HepG2 (cell line): ENCODE measurements around the gene ZKSCAN4. TPM values are rescaled to one million over a fixed set of nuclear protein-coding genes. Genes with fewer than 3 reads are reported as not detected.
A peak's percentile ranks its signal among the peaks of the same experiment; 100 is the strongest.

Experiments
- CHCHD3 ChIP-seq: sonication (generic); formaldehyde crosslinking; IDR thresholded peaks from 2 replicates; pipeline ENCODE4 v1.8.0; 2022; ENCODE audit warnings: mild to moderate bottlenecking, missing genetic modification reagents, moderate library complexity
- FOXA1 ChIP-seq, 2 experiments: fragments of 450-650 bp in 1 of 2; sonication (generic) in 1 of 2; formaldehyde crosslinking in 1 of 2; IDR thresholded peaks; 2 replicates each; pipeline versions ENCODE4 v1.4.0 to v1.6.1; 2016 to 2020; ENCODE audit warnings: missing genetic modification reagents in 1 of 2
- NFE2L2 ChIP-seq: fragments of 150-350 bp; IDR thresholded peaks from 2 replicates; pipeline ENCODE4 v1.6.1; 2014; ENCODE audit warnings: low read length
- PTBP1 ChIP-seq: fragments of 200-400 bp; formaldehyde crosslinking; IDR thresholded peaks from 2 replicates; pipeline ENCODE4 v1.6.1; 2018; ENCODE audit warnings: low read length, low read depth; ENCODE audit not compliant: poor library complexity, severe bottlenecking
- SP4 ChIP-seq: sonication (generic); formaldehyde crosslinking; IDR thresholded peaks from 2 replicates; pipeline ENCODE4 v1.8.1; 2023; ENCODE audit warnings: mild to moderate bottlenecking, missing genetic modification reagents
- TCF7 ChIP-seq: sonication (generic); IDR thresholded peaks from 2 replicates; pipeline ENCODE4 v1.6.1; 2016; ENCODE audit warnings: antibody characterized with exemption, low read depth
- ZC3H13 ChIP-seq: sonication (generic); formaldehyde crosslinking; IDR thresholded peaks from 2 replicates; pipeline ENCODE4 v1.8.1; 2023; ENCODE audit warnings: mild to moderate bottlenecking, missing genetic modification reagents, moderate library complexity
- ZFP82 ChIP-seq: sonication (generic); formaldehyde crosslinking; IDR thresholded peaks from 2 replicates; pipeline ENCODE4 v1.5.1; 2020; ENCODE audit warnings: mild to moderate bottlenecking, missing genetic modification reagents, borderline replicate concordance
- ZNF232 ChIP-seq: sonication (generic); formaldehyde crosslinking; IDR thresholded peaks from 2 replicates; pipeline ENCODE4 v1.4.0; 2020; ENCODE audit warnings: missing genetic modification reagents, borderline replicate concordance
- ZNF34 ChIP-seq: sonication (generic); formaldehyde crosslinking; IDR thresholded peaks from 2 replicates; pipeline ENCODE4 v1.4.0; 2020; ENCODE audit warnings: mild to moderate bottlenecking, missing genetic modification reagents, borderline replicate concordance
- ZNF367 ChIP-seq: sonication (generic); formaldehyde crosslinking; IDR thresholded peaks from 2 replicates; pipeline ENCODE4 v1.4.0; 2020; ENCODE audit warnings: missing genetic modification reagents, borderline replicate concordance
- ZNF737 ChIP-seq: sonication (generic); formaldehyde crosslinking; IDR thresholded peaks from 2 replicates; pipeline ENCODE4 v1.5.0; 2020; ENCODE audit warnings: missing genetic modification reagents, mild to moderate bottlenecking, borderline replicate concordance
- ZNF792 ChIP-seq: IDR thresholded peaks from 2 replicates; pipeline ENCODE4 v1.6.1; 2016
- ZNF816 ChIP-seq: sonication (generic); formaldehyde crosslinking; IDR thresholded peaks from 2 replicates; pipeline ENCODE4 v1.8.0; 2022; ENCODE audit warnings: missing genetic modification reagents, mild to moderate bottlenecking, borderline replicate concordance
- ZSCAN21 ChIP-seq: sonication (generic); formaldehyde crosslinking; IDR thresholded peaks from 2 replicates; pipeline ENCODE4 v1.8.0; 2022; ENCODE audit warnings: mild to moderate bottlenecking, missing genetic modification reagents, moderate library complexity, borderline replicate concordance
- polyA plus RNA-seq, 8 experiments: library from polyadenylated mRNA; depleted of rRNA in 3 of 8; stranded (reverse) in 7 of 8; unstranded in 1 of 8; fragments of >200 nt; fragmentation: Illumina TruSeq in 4 of 8; extraction: Trizol in 4 of 8; gene quantifications; 2 replicates each; pipeline versions ENCODE4 v1.2.1 to v1.2.3, GENCODE V29; 2011 to 2016; ENCODE audit warnings: low read depth in 4 of 8, missing spikeins in 1 of 8, mixed read lengths in 1 of 8; ENCODE audit not compliant: insufficient read depth in 1 of 8
- total RNA-seq, 5 experiments: library from RNA; depleted of rRNA; stranded (reverse); fragments of >200 nt; fragmentation: Illumina TruSeq; extraction: Trizol; gene quantifications; 2 replicates each; pipeline ENCODE4 v1.2.3, GENCODE V29; 2016; ENCODE audit warnings: low read depth in 1 of 5
- TF ChIP-seq, protein P1 (sequence below): sonication (generic); formaldehyde crosslinking; IDR thresholded peaks from 2 replicates; pipeline ENCODE4 v1.8.1; 2022; ENCODE audit warnings: mild to moderate bottlenecking, missing genetic modification reagents
- TF ChIP-seq, protein P2 (sequence below): sonication (generic); formaldehyde crosslinking; IDR thresholded peaks from 2 replicates; pipeline ENCODE4 v1.5.0; 2020; ENCODE audit warnings: missing genetic modification reagents
- TF ChIP-seq, protein P3 (sequence below): IDR thresholded peaks from 2 replicates; pipeline ENCODE4 v1.6.1; 2018; ENCODE audit warnings: missing genetic modification reagents
- TF ChIP-seq, protein P4 (sequence below): IDR thresholded peaks from 2 replicates; pipeline ENCODE4 v1.6.1; 2016; ENCODE audit warnings: missing biosample characterization, missing genetic modification reagents, low read depth
- TF ChIP-seq, protein P5 (sequence below): sonication (generic); formaldehyde crosslinking; IDR thresholded peaks from 2 replicates; pipeline ENCODE4 v1.8.0; 2022; ENCODE audit warnings: mild to moderate bottlenecking, missing genetic modification reagents, moderate library complexity
- TF ChIP-seq, protein P6 (sequence below): IDR thresholded peaks from 2 replicates; pipeline ENCODE4 v1.6.1; 2016

Gene ZKSCAN4
- total and polyA plus RNA-seq, 2 of the 13 experiments (the other 11 are each of a cell fraction or from before 2014, with no cell fraction given), result 2.9 to 7.8 TPM

DNA sequence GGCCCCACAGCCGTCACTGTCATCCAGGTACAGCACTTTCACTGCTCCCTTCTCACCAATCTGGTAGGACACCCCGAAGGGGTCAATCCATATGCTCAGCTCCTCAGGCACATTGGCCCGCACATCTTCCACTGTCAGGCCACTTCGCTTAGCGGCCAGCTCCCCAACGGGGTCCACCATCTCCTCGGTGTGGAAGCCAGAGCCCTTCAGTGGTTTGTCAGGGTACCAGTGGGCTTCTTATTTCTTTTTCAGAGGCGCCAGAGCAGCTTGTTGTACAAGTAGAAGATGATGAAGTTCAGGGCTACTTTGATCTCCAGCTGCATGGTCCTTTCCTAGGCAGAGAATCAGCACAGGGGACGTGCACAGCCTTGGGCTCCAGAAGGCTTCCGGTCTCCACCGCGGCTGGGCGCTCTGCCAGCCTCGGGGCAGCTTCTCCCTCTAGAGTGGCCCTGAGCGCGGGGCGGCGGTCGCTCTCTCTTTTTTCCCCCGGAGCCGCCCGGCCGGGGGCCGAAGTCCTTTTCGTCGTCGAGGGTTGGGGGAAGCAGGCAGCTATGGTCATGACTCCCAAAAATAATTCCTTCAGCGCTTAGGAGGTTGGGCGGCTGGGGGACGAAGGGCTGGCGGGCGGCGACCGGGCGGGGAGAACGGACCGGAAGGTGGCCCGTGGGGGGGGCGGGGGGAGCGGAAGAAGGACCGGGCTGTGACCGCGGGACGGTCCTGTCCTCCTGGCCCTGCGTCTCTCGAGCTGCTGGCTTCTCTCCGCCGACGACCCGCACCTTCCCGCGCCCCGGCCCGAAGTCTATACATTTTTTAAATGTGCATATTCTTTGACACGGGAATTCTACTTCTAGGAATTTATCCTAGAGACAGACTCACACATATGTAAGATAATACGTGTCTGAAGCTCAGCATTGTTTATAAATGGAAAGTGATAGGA is 33.5 kb downstream of the ZKSCAN4 start (continued):
- TF ChIP-seq, protein P1, sequence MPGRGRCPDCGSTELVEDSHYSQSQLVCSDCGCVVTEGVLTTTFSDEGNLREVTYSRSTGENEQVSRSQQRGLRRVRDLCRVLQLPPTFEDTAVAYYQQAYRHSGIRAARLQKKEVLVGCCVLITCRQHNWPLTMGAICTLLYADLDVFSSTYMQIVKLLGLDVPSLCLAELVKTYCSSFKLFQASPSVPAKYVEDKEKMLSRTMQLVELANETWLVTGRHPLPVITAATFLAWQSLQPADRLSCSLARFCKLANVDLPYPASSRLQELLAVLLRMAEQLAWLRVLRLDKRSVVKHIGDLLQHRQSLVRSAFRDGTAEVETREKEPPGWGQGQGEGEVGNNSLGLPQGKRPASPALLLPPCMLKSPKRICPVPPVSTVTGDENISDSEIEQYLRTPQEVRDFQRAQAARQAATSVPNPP, result peak; percentile 33; the same call in 1 of the 2 replicates
- TF ChIP-seq, protein P2, sequence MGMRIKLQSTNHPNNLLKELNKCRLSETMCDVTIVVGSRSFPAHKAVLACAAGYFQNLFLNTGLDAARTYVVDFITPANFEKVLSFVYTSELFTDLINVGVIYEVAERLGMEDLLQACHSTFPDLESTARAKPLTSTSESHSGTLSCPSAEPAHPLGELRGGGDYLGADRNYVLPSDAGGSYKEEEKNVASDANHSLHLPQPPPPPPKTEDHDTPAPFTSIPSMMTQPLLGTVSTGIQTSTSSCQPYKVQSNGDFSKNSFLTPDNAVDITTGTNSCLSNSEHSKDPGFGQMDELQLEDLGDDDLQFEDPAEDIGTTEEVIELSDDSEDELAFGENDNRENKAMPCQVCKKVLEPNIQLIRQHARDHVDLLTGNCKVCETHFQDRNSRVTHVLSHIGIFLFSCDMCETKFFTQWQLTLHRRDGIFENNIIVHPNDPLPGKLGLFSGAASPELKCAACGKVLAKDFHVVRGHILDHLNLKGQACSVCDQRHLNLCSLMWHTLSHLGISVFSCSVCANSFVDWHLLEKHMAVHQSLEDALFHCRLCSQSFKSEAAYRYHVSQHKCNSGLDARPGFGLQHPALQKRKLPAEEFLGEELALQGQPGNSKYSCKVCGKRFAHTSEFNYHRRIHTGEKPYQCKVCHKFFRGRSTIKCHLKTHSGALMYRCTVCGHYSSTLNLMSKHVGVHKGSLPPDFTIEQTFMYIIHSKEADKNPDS (CRISPR knock-in tag), result no peak
- 0 out of 2 replicates have a peak, but pooled peaks have one; percentile 37 for TF ChIP-seq ZSCAN21
- TF ChIP-seq, protein P3, sequence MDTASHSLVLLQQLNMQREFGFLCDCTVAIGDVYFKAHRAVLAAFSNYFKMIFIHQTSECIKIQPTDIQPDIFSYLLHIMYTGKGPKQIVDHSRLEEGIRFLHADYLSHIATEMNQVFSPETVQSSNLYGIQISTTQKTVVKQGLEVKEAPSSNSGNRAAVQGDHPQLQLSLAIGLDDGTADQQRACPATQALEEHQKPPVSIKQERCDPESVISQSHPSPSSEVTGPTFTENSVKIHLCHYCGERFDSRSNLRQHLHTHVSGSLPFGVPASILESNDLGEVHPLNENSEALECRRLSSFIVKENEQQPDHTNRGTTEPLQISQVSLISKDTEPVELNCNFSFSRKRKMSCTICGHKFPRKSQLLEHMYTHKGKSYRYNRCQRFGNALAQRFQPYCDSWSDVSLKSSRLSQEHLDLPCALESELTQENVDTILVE (CRISPR knock-in tag), result peak; percentile 48
- TF ChIP-seq, protein P4, sequence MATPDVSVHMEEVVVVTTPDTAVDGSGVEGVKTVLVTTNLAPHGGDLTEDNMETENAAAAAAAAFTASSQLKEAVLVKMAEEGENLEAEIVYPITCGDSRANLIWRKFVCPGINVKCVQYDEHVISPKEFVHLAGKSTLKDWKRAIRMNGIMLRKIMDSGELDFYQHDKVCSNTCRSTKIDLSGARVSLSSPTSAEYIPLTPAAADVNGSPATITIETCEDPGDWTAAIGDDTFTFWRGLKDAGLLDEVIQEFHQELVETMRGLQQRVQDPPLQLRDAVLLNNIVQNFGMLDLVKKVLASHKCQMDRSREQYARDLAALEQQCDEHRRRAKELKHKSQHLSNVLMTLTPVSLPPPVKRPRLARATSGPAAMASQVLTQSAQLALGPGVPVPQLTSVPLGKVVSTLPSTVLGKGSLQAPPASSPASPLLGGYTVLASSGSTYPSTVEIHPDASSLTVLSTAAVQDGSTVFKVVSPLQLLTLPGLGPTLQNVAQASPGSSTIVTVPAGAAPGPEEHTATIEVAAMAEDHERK (CRISPR knock-in tag), result no peak
- TF ChIP-seq ZNF737, result no peak
- peak; percentile 95 for TF ChIP-seq ZNF816
- TF ChIP-seq SP4 (CRISPR knock-in tag), result peak; percentile 69; the same call in 1 of the 2 replicates
- TF ChIP-seq ZNF792 (CRISPR knock-in tag), result peak; percentile 86; the same call in 1 of the 2 replicates
- TF ChIP-seq FOXA1 (IDR thresholded peaks at IDR 0.05), result no peak
- no peak for TF ChIP-seq FOXA1 (CRISPR knock-in tag; IDR thresholded peaks at IDR 0.05)
- peak; percentile 82; the same call in 1 of the 2 replicates for TF ChIP-seq ZNF34 (CRISPR knock-in tag)
- TF ChIP-seq NFE2L2, result no peak
- TF ChIP-seq ZC3H13 (CRISPR knock-in tag), result no peak
- TF ChIP-seq, protein P5, sequence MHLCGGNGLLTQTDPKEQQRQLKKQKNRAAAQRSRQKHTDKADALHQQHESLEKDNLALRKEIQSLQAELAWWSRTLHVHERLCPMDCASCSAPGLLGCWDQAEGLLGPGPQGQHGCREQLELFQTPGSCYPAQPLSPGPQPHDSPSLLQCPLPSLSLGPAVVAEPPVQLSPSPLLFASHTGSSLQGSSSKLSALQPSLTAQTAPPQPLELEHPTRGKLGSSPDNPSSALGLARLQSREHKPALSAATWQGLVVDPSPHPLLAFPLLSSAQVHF, result no peak
- TF ChIP-seq ZFP82 (CRISPR knock-in tag), result 0 out of 2 replicates have a peak, but pooled peaks have one; percentile 67
- peak; percentile 87 for TF ChIP-seq PTBP1
- peak; percentile 74; the same call in 1 of the 2 replicates for TF ChIP-seq ZNF367 (CRISPR knock-in tag)
- TF ChIP-seq, protein P6, sequence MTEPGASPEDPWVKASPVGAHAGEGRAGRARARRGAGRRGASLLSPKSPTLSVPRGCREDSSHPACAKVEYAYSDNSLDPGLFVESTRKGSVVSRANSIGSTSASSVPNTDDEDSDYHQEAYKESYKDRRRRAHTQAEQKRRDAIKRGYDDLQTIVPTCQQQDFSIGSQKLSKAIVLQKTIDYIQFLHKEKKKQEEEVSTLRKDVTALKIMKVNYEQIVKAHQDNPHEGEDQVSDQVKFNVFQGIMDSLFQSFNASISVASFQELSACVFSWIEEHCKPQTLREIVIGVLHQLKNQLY (CRISPR knock-in tag), result no peak
- 0 out of 2 replicates have a peak, but pooled peaks have one; percentile 15 for TF ChIP-seq TCF7
- TF ChIP-seq ZNF232 (CRISPR knock-in tag), result peak; percentile 56; the same call in 1 of the 2 replicates
- TF ChIP-seq CHCHD3 (CRISPR knock-in tag), result no peak
